T follicular helper cell (primary cell): ENCODE measurements around the gene YBX3.

ENCODE experiments used
- DNase-seq: peaks from one replicate; pipeline ENCODE4 v3.0.0-alpha.2; 2020; ENCODE audit warnings: low read depth

The YBX3 gene

GRCh38 chr12:10669533-10669932, 53.6 kb downstream of the YBX3 start:
- no peak for DNase-seq

- DNase-seq: no peak
These were observed 54.6 kb downstream of the YBX3 start for GRCh38 chr12:10668526-10668925.

GRCh38 chr12:10667581-10667980, 55.5 kb downstream of the YBX3 start:
- no peak for DNase-seq

GRCh38 chr12:10664499-10664898, 58.6 kb downstream of the YBX3 start:
- no peak for DNase-seq

- DNase-seq: no peak
These were observed 59.3 kb downstream of the YBX3 start for GRCh38 chr12:10663869-10664268.

GRCh38 chr12:10661338-10661737, 61.8 kb downstream of the YBX3 start:
- DNase-seq: no peak

- DNase-seq: no peak
These were observed 69.1 kb downstream of the YBX3 start for GRCh38 chr12:10654003-10654402.

GRCh38 chr12:10652192-10652591, 70.9 kb downstream of the YBX3 start:
- DNase-seq: no peak
